Stimulated activated CD4-positive, alpha-beta T cell treated with anti-CD3 and anti-CD28 coated beads, TNF-alpha, amount 100 ng/mL, for 24 hours (primary cell): Measurements from ENCODE around the gene CHGA.

Experiments
- DNase-seq, 3 experiments: peaks; one replicate each; pipeline ENCODE4 v3.0.0-alpha.2; 2020; ENCODE audit warnings: low read depth in 3 of 3

CHGA gene

DNA sequence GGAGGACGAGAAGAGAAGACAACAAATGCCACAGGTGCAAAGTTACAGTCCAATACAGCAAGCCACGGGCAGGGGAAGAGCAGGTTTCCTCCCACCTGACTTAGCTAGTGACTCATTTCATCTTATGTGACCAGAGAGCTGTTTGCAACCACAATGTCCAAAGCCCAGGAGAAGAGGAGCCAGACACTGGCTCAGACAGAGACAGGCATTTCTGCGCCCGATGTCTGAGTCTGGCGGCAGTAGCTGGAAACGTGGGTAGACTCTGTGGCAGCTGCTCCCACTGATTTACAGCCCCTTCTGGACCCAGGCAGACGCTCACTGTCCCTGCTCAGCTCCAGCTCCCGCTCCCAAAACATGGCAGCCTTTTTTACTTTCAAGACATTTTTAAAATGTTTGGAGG, 60.0 kb downstream of the CHGA start:
- no peak for DNase-seq

DNA sequence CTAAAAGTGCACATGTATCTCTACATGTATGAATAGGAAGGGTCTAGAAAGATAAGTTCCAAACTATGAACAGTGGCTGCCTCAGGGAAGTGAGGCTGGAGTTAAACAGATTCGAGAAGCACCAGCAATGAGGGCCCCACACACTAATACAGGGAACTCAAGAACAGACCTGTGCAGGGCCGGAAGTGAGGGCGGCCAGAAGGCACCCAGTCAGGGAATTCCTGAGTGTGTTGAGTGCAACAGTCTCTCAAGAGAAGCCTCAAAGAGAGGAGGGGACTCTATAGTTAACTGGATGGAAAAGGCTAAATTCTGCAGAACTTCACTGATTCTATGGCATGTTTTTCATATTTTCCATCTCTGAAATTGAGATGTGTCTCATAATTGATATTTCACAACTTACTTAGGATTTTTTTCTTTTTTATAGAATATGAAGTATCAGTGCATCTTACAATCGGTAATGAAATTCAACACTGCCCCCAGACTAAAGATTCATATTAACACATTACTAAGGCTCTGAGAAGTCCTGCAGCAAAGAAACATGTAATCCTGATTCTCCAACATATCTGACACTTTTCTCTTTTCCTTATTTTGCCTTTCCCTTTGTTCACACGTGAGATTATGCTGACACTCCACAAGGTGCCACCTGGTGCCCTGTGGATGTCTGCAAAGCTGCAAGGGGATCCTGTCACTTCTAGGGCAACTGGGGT, 61.3 kb downstream of the CHGA start:
- no peak for DNase-seq
